GM21717 (cell line): ENCODE data around the gene SLC12A8.

Experiments
- ATAC-seq: cut with Tn5 transposase; IDR thresholded peaks from one replicate; pipeline ENCODE4 v1.9.1; 2021; ENCODE audit warnings: mild to moderate bottlenecking, moderate library complexity; ENCODE audit not compliant: unreplicated experiment

Gene SLC12A8

GRCh38 chr3:125033616-125034015, 178.9 kb downstream of the SLC12A8 start:
- no peak for ATAC-seq

DNA sequence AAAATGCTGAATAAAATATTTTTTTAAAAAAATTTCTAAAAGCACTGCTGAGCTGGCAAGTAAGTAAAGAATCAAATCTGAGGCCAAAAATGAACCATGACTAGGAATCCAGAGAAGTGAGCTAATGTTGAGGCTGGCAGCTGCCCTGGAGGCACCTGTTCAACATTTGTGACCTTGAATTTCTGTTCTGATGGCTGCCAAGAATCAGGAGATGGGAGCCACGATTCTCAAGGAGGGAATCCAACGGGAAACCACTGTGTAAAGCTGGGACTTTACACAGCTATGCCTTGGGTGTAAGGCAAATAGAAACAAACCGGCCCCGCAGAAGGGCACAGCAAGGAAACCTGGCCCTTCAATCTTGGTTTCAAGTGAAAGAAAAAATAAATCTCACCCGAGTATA, 179.4 kb downstream of the SLC12A8 start:
- ATAC-seq = no peak

DNA sequence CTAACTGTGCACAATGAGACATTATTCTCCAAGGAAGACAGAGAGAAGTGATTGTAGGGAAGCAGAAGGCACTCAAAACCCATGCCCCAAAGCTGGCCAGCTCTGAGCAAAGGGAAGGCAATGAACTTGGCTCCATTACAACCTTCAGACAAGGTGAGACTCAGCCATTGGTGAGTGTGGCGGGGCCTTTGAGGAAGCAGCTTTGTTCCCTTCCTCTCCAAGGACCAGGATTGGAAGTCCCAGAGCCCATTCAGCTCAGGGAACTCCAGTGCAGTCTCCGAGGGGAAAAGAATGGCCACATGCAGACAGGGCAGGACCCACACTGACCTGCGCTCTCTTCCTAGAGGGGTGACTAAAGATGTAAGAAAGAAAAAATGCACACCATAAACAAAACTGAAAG, 179.9 kb downstream of the SLC12A8 start:
- ATAC-seq = no peak
